WTC11 (cell line): ENCODE measurements around the gene CACNA2D3. TPM values are rescaled to one million over a fixed set of nuclear protein-coding genes. Genes with fewer than 3 reads are reported as not detected.

Source experiments
- ATAC-seq: fragments of 200-7000 bp; cut with Tn5 transposase; 2 replicates; pipeline ENCODE4 v1.10.0; 2021; ENCODE audit warnings: mild to moderate bottlenecking, moderate library complexity
- CTCF ChIA-PET: fragments of 300-600 bp; sonication (Branson Sonifier 250); formaldehyde crosslinking; loops from one replicate; lab custom pipeline; 2021; ENCODE audit warnings: antibody characterized with exemption; lab: Charles Lee
- POLR2A ChIA-PET: fragments of 350-600 bp; sonication (Branson Sonifier 250); formaldehyde crosslinking; loops from one replicate; lab custom pipeline; 2021; ENCODE audit warnings: antibody characterized with exemption; lab: Charles Lee
- DNase-seq: peaks from one replicate; pipeline ENCODE4 v3.0.0; 2021; ENCODE audit warnings: low spot score
- H3K27ac Mint-ChIP-seq: 2 replicates; pipeline ENCODE4 v1.8.0; 2021; ENCODE audit warnings: mixed read lengths
- H3K27me3 Mint-ChIP-seq: 2 replicates; pipeline ENCODE4 v1.8.0; 2021; ENCODE audit warnings: low read depth, mild to moderate bottlenecking, moderate library complexity, mixed read lengths
- H3K36me3 Mint-ChIP-seq: 2 replicates; pipeline ENCODE4 v1.8.0; 2021; ENCODE audit warnings: mixed read lengths
- H3K4me1 Mint-ChIP-seq: 2 replicates; pipeline ENCODE4 v1.8.0; 2022; ENCODE audit warnings: mixed read lengths
- H3K4me3 Mint-ChIP-seq: 2 replicates; pipeline ENCODE4 v1.8.0; 2021; ENCODE audit warnings: mild to moderate bottlenecking, moderate library complexity, mixed read lengths
- H3K9me3 Mint-ChIP-seq: 2 replicates; pipeline ENCODE4 v1.8.0; 2021; ENCODE audit warnings: mixed read lengths
- E2F5 ChIP-seq: sonication (generic); formaldehyde crosslinking; IDR thresholded peaks from 2 replicates; pipeline ENCODE4 v1.8.1; 2022; ENCODE audit warnings: mild to moderate bottlenecking, moderate library complexity, missing genetic modification reagents
- EMX1 ChIP-seq: fragments of 250-450 bp; sonication (Bioruptor Pico); IDR thresholded peaks from 2 replicates; pipeline ENCODE4 v1.8.0; 2021; ENCODE audit warnings: mild to moderate bottlenecking
- ESRRA ChIP-seq: sonication (generic); formaldehyde crosslinking; IDR thresholded peaks from 2 replicates; pipeline ENCODE4 v1.8.1; 2022; ENCODE audit warnings: mild to moderate bottlenecking, missing genetic modification reagents, borderline replicate concordance
- IRF1 ChIP-seq: sonication (generic); formaldehyde crosslinking; IDR thresholded peaks from 2 replicates; pipeline ENCODE4 v1.8.0; 2023; ENCODE audit warnings: missing genetic modification reagents
- IRF2 ChIP-seq: sonication (generic); formaldehyde crosslinking; IDR thresholded peaks from 2 replicates; pipeline ENCODE4 v1.8.0; 2022; ENCODE audit warnings: low read depth, missing genetic modification reagents, borderline replicate concordance
- JUN ChIP-seq: sonication (generic); formaldehyde crosslinking; IDR thresholded peaks from 2 replicates; pipeline ENCODE4 v1.8.0; 2023; ENCODE audit warnings: mild to moderate bottlenecking, missing genetic modification reagents
- NFATC4 ChIP-seq: fragments of 250-450 bp; sonication (Bioruptor Pico); IDR thresholded peaks from 2 replicates; pipeline ENCODE4 v1.9.0; 2021; ENCODE audit warnings: mild to moderate bottlenecking
- NFYB ChIP-seq: sonication (generic); formaldehyde crosslinking; conservative IDR thresholded peaks from 2 replicates; pipeline ENCODE4 v1.8.0; 2022; ENCODE audit warnings: low read depth, missing genetic modification reagents
- NR2C2 ChIP-seq: sonication (generic); formaldehyde crosslinking; IDR thresholded peaks from 2 replicates; pipeline ENCODE4 v1.8.0; 2022; ENCODE audit warnings: mild to moderate bottlenecking, missing genetic modification reagents
- RORB ChIP-seq: fragments of 250-450 bp; sonication (Bioruptor Pico); IDR thresholded peaks from 2 replicates; pipeline ENCODE4 v1.9.0; 2021; ENCODE audit warnings: mild to moderate bottlenecking
- SMAD4 ChIP-seq: sonication (generic); formaldehyde crosslinking; IDR thresholded peaks from 2 replicates; pipeline ENCODE4 v1.8.0; 2022; ENCODE audit warnings: mild to moderate bottlenecking, missing genetic modification reagents
- SOX15 ChIP-seq: fragments of 250-450 bp; sonication (Bioruptor Pico); IDR thresholded peaks from 2 replicates; pipeline ENCODE4 v1.9.0; 2021; ENCODE audit warnings: mild to moderate bottlenecking
- TCF7 ChIP-seq: sonication (generic); formaldehyde crosslinking; IDR thresholded peaks from 2 replicates; pipeline ENCODE4 v1.8.0; 2022; ENCODE audit warnings: mild to moderate bottlenecking, low read depth, missing genetic modification reagents, moderate library complexity
- TEAD4 ChIP-seq: sonication (generic); formaldehyde crosslinking; IDR thresholded peaks from 2 replicates; pipeline ENCODE4 v1.8.0; 2022; ENCODE audit warnings: mild to moderate bottlenecking, missing genetic modification reagents
- ZNF121 ChIP-seq: sonication (generic); formaldehyde crosslinking; IDR thresholded peaks from 2 replicates; pipeline ENCODE4 v1.8.0; 2023; ENCODE audit warnings: missing genetic modification reagents
- ZNF232 ChIP-seq: sonication (generic); formaldehyde crosslinking; IDR thresholded peaks from 2 replicates; pipeline ENCODE4 v1.8.0; 2022; ENCODE audit warnings: mild to moderate bottlenecking, missing genetic modification reagents
- ZNF396 ChIP-seq: fragments of 250-450 bp; sonication (Bioruptor Pico); IDR thresholded peaks from 2 replicates; pipeline ENCODE4 v1.8.0; 2021; ENCODE audit warnings: mild to moderate bottlenecking, moderate library complexity, borderline replicate concordance
- ZNF532 ChIP-seq: fragments of 250-450 bp; sonication (Bioruptor Pico); IDR thresholded peaks from 2 replicates; pipeline ENCODE4 v1.9.0; 2021; ENCODE audit warnings: mild to moderate bottlenecking, borderline replicate concordance
- total RNA-seq: library from RNA; stranded (reverse); gene quantifications from 3 replicates; pipeline ENCODE4 v1.2.3, GENCODE V29; 2021
- TF ChIP-seq, protein P1 (sequence below): sonication (generic); formaldehyde crosslinking; IDR thresholded peaks from 2 replicates; pipeline ENCODE4 v1.8.0; 2022; ENCODE audit warnings: mild to moderate bottlenecking, missing genetic modification reagents
- TF ChIP-seq, protein P2 (sequence below): sonication (generic); formaldehyde crosslinking; IDR thresholded peaks from 2 replicates; pipeline ENCODE4 v1.8.0; 2023; ENCODE audit warnings: missing genetic modification reagents, mild to moderate bottlenecking, borderline replicate concordance

The CACNA2D3 gene
- total RNA-seq, 1 experiment from 2014 or later = 5.0 TPM

- CTCF ChIA-PET = interaction anchor here (1.0 kb wide), 1 partner anchor 11 kb away, joined by 3 read pairs; no protein-coding TSS in a partner anchor
Measured at GRCh38 chr3:54619053-54619452, 496.7 kb downstream of the CACNA2D3 start.

GRCh38 chr3:54619531-54619930 lies 497.2 kb downstream of the CACNA2D3 start:
- POLR2A ChIA-PET = interaction anchor here (1.0 to 2.1 kb wide), 2 partner anchors 8 to 10 kb away, joined by 3 to 4 read pairs; no protein-coding TSS in a partner anchor
- TF ChIP-seq ESRRA (no peak), ZNF396 (CRISPR knock-in tag) (no peak), IRF2 (no peak), EMX1 (CRISPR knock-in tag) (no peak), NFYB (CRISPR knock-in tag) (no peak), E2F5 (CRISPR knock-in tag) (no peak), TCF7 (CRISPR knock-in tag) (no peak), ZNF232 (CRISPR knock-in tag) (no peak), ZNF532 (no peak), TEAD4 (CRISPR knock-in tag) (no peak), SMAD4 (no peak), NR2C2 (CRISPR knock-in tag) (no peak), SOX15 (CRISPR knock-in tag) (no peak)
- TF ChIP-seq, all 79 proteins: peak for 0
- DNase-seq = no peak
- CTCF ChIA-PET = interaction anchor here (1.0 kb wide), 1 partner anchor 10 kb away, joined by 3 read pairs; no protein-coding TSS in a partner anchor
- peaks cover 11% of the 10 kb centered on the region; the same call in 1 of the 2 replicates for H3K9me3 Mint-ChIP-seq
- H3K27me3 Mint-ChIP-seq = peaks cover 4% of the 10 kb centered on the region
- H3K4me1 Mint-ChIP-seq = no peaks in the 10 kb centered on the region
- no peaks in the 10 kb centered on the region for H3K36me3 Mint-ChIP-seq
- H3K4me3 Mint-ChIP-seq = no peak overlapping the region
- ATAC-seq = no peak
- no peak overlapping the region for H3K27ac Mint-ChIP-seq

More at GRCh38 chr3:54619053-54619452, 496.7 kb downstream of the CACNA2D3 start:
- POLR2A ChIA-PET = interaction anchor here (1.0 to 2.1 kb wide), 2 partner anchors 9 to 10 kb away, joined by 3 to 4 read pairs; no protein-coding TSS in a partner anchor
- peaks cover 11% of the 10 kb centered on the region; the same call in 1 of the 2 replicates for H3K9me3 Mint-ChIP-seq
- TF ChIP-seq IRF1 (CRISPR knock-in tag) = no peak
- TF ChIP-seq, protein P1, sequence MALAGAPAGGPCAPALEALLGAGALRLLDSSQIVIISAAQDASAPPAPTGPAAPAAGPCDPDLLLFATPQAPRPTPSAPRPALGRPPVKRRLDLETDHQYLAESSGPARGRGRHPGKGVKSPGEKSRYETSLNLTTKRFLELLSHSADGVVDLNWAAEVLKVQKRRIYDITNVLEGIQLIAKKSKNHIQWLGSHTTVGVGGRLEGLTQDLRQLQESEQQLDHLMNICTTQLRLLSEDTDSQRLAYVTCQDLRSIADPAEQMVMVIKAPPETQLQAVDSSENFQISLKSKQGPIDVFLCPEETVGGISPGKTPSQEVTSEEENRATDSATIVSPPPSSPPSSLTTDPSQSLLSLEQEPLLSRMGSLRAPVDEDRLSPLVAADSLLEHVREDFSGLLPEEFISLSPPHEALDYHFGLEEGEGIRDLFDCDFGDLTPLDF = no peak
- DNase-seq = no peak
- no peak overlapping the region for H3K4me3 Mint-ChIP-seq
- no peak for ATAC-seq
- no peak overlapping the region for H3K27ac Mint-ChIP-seq
- no peaks in the 10 kb centered on the region for H3K4me1 Mint-ChIP-seq
- no peaks in the 10 kb centered on the region for H3K36me3 Mint-ChIP-seq
- peaks cover 4% of the 10 kb centered on the region for H3K27me3 Mint-ChIP-seq

- Mint-ChIP-seq H3K9me3 (0 out of 2 replicates have a peak, but pooled peaks cover 1% of the 10 kb centered on the region), H3K27ac (no peak overlapping the region), H3K4me1 (no peaks in the 10 kb centered on the region), H3K27me3 (peaks cover 10% of the 10 kb centered on the region), H3K36me3 (no peaks in the 10 kb centered on the region), H3K4me3 (no peak overlapping the region)
- no peak for DNase-seq
- ChIA-PET CTCF (no interaction called here), POLR2A (no interaction called here)
- no peak for ATAC-seq
- TF ChIP-seq IRF1 (CRISPR knock-in tag) (no peak), JUN (CRISPR knock-in tag) (no peak), RORB (CRISPR knock-in tag) (no peak), E2F5 (CRISPR knock-in tag) (no peak), ZNF121 (CRISPR knock-in tag) (no peak), NFATC4 (CRISPR knock-in tag) (no peak)
- TF ChIP-seq, protein P2, sequence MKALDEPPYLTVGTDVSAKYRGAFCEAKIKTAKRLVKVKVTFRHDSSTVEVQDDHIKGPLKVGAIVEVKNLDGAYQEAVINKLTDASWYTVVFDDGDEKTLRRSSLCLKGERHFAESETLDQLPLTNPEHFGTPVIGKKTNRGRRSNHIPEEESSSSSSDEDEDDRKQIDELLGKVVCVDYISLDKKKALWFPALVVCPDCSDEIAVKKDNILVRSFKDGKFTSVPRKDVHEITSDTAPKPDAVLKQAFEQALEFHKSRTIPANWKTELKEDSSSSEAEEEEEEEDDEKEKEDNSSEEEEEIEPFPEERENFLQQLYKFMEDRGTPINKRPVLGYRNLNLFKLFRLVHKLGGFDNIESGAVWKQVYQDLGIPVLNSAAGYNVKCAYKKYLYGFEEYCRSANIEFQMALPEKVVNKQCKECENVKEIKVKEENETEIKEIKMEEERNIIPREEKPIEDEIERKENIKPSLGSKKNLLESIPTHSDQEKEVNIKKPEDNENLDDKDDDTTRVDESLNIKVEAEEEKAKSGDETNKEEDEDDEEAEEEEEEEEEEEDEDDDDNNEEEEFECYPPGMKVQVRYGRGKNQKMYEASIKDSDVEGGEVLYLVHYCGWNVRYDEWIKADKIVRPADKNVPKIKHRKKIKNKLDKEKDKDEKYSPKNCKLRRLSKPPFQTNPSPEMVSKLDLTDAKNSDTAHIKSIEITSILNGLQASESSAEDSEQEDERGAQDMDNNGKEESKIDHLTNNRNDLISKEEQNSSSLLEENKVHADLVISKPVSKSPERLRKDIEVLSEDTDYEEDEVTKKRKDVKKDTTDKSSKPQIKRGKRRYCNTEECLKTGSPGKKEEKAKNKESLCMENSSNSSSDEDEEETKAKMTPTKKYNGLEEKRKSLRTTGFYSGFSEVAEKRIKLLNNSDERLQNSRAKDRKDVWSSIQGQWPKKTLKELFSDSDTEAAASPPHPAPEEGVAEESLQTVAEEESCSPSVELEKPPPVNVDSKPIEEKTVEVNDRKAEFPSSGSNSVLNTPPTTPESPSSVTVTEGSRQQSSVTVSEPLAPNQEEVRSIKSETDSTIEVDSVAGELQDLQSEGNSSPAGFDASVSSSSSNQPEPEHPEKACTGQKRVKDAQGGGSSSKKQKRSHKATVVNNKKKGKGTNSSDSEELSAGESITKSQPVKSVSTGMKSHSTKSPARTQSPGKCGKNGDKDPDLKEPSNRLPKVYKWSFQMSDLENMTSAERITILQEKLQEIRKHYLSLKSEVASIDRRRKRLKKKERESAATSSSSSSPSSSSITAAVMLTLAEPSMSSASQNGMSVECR = no peak
Measured at GRCh38 chr3:54621184-54621583, 498.8 kb downstream of the CACNA2D3 start.
